HL-60 (cell line): ENCODE results near the gene MIR17HG.

ENCODE experiments used
- DNase-seq, 2 experiments: peaks; one replicate each; pipeline ENCODE4 v3.0.0-alpha.2; 2010 to 2020; ENCODE audit warnings: low read depth in 1 of 2, low spot score in 1 of 2
- H3K27ac ChIP-seq: fragments of 250-450 bp; sonication (Bioruptor Pico); replicated peaks from 2 replicates; pipeline ENCODE4 v1.5.1; 2020; ENCODE audit warnings: mild to moderate bottlenecking, moderate library complexity
- H3K27me3 ChIP-seq: fragments of 250-450 bp; sonication (Bioruptor Pico); 2 replicates; pipeline ENCODE4 v1.5.1; 2021; ENCODE audit warnings: mild to moderate bottlenecking, moderate library complexity; ENCODE audit not compliant: insufficient read depth, poor library complexity, severe bottlenecking
- H3K4me3 ChIP-seq: replicated peaks from 2 replicates; pipeline ENCODE4 v1.5.1; 2011; ENCODE audit warnings: mild to moderate bottlenecking, control low read depth, low read length; ENCODE audit not compliant: insufficient read depth
- GABPA ChIP-seq: IDR thresholded peaks from 2 replicates; pipeline ENCODE4 v1.6.1; 2012; ENCODE audit warnings: low read depth
- POLR2AphosphoS5 ChIP-seq: IDR thresholded peaks from 2 replicates; pipeline ENCODE4 v1.6.1; 2012; ENCODE audit warnings: low read depth
- SPI1 ChIP-seq: IDR thresholded peaks from 2 replicates; pipeline ENCODE4 v1.6.1; 2012; ENCODE audit warnings: low read depth, mild to moderate bottlenecking, borderline replicate concordance
- TF ChIP-seq, protein P1 (sequence below): IDR thresholded peaks from one replicate; pipeline ENCODE4 v1.5.1; 2011; ENCODE audit warnings: low read length, control low read depth, inconsistent platforms; ENCODE audit not compliant: insufficient read depth
- TF ChIP-seq, protein P2 (sequence below): IDR thresholded peaks from 2 replicates; pipeline ENCODE4 v1.6.1; 2012; ENCODE audit warnings: low read depth; ENCODE audit not compliant: insufficient replicate concordance

The MIR17HG gene

DNA sequence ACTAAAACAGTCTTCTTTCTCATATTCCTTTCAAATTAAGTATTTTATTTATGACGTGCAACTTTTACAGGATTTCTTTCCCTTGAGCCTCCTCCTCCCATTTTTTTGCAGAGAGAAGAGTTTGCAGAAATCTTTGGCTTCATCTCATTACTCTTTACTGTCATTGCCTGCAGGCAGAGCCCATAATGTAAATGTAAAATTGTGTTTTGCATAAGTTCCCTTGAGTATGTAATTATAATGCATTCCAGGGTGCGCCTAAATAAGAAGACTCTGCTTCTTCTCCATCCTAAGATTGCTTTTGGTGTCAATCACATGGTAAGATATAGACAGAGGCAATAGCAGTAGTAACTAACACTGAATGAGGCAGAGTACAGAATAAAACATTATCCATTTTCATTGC, 23.0 kb downstream of the MIR17HG start:
- no peak for DNase-seq
- Histone ChIP-seq H3K27me3 (peaks cover 10% of the 10 kb centered on the region), H3K4me3 (no peak overlapping the region), H3K27ac (no peak overlapping the region)
- TF ChIP-seq, protein P1, sequence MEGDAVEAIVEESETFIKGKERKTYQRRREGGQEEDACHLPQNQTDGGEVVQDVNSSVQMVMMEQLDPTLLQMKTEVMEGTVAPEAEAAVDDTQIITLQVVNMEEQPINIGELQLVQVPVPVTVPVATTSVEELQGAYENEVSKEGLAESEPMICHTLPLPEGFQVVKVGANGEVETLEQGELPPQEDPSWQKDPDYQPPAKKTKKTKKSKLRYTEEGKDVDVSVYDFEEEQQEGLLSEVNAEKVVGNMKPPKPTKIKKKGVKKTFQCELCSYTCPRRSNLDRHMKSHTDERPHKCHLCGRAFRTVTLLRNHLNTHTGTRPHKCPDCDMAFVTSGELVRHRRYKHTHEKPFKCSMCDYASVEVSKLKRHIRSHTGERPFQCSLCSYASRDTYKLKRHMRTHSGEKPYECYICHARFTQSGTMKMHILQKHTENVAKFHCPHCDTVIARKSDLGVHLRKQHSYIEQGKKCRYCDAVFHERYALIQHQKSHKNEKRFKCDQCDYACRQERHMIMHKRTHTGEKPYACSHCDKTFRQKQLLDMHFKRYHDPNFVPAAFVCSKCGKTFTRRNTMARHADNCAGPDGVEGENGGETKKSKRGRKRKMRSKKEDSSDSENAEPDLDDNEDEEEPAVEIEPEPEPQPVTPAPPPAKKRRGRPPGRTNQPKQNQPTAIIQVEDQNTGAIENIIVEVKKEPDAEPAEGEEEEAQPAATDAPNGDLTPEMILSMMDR: no peak
- TF ChIP-seq SPI1: no peak
- TF ChIP-seq, protein P2, sequence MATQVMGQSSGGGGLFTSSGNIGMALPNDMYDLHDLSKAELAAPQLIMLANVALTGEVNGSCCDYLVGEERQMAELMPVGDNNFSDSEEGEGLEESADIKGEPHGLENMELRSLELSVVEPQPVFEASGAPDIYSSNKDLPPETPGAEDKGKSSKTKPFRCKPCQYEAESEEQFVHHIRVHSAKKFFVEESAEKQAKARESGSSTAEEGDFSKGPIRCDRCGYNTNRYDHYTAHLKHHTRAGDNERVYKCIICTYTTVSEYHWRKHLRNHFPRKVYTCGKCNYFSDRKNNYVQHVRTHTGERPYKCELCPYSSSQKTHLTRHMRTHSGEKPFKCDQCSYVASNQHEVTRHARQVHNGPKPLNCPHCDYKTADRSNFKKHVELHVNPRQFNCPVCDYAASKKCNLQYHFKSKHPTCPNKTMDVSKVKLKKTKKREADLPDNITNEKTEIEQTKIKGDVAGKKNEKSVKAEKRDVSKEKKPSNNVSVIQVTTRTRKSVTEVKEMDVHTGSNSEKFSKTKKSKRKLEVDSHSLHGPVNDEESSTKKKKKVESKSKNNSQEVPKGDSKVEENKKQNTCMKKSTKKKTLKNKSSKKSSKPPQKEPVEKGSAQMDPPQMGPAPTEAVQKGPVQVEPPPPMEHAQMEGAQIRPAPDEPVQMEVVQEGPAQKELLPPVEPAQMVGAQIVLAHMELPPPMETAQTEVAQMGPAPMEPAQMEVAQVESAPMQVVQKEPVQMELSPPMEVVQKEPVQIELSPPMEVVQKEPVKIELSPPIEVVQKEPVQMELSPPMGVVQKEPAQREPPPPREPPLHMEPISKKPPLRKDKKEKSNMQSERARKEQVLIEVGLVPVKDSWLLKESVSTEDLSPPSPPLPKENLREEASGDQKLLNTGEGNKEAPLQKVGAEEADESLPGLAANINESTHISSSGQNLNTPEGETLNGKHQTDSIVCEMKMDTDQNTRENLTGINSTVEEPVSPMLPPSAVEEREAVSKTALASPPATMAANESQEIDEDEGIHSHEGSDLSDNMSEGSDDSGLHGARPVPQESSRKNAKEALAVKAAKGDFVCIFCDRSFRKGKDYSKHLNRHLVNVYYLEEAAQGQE: no peak
- no peak for TF ChIP-seq GABPA

DNA sequence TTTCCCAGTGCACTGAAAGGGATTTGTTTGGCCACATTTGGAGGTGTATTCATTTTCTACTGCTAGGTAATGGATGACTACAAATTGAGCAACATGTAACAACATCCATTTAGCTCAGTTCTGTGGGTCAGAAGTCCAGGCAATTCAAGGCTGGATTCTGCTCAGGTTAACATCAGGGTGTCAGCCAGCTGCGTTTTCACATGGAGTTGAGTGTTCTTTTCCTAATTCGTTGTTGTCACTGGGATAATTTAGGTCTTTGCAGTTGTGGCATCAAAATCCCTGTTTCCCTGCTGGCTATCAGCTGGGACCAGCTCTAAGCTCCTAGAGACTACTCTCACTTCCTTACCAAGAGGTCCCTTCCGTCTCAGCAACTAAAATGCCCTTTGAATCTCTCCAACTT, 25.4 kb downstream of the MIR17HG start:
- H3K27ac ChIP-seq: no peak overlapping the region
- H3K4me3 ChIP-seq: no peak overlapping the region
- peaks cover 10% of the 10 kb centered on the region for H3K27me3 ChIP-seq
- TF ChIP-seq POLR2AphosphoS5 (no peak), GABPA (no peak), SPI1 (no peak)
- TF ChIP-seq, protein P2: no peak
- TF ChIP-seq, protein P1: no peak
- DNase-seq: no peak

DNA sequence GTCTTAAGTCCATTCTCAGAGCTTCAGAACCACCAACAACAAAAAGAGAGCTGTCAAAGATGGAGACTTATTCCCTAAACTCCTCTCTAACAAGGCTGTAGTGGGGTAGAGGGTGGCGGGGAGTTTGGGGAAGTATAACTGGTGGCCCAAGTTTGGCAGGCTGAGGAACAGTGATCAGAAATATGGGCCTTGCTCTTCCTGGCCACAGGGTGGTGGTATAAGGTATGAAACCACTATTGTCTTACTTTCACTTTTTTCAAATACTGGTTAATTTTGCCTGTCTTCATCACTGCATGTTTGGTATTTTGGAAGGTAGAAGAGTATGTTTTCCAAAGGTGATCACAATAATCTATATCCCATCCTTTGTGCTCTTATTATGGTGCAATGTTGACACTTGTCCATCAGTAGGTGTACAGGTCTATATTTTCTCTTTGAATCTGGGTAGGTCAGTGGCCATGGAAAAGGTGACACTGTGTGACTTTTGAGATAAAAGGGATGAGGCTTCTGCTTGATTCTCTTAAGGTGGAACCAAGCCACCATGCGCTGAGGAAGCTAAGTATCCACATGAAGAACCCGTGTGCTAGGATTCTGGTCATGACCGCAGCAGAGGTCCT, 27.7 kb downstream of the MIR17HG start:
- H3K27ac ChIP-seq: no peak overlapping the region
- peaks cover 8% of the 10 kb centered on the region for H3K27me3 ChIP-seq
- TF ChIP-seq, protein P2: no peak
- no peak for TF ChIP-seq POLR2AphosphoS5
- TF ChIP-seq, protein P1: peak; percentile 45
- peak in 1 of 2 experiments; percentile 55 for DNase-seq
- no peak overlapping the region for H3K4me3 ChIP-seq
